GM12801 (cell line): ENCODE data around the gene CADPS.

Experiments used
- TF ChIP-seq, protein P1 (sequence below): IDR thresholded peaks from one replicate; pipeline ENCODE4 v1.5.1; 2011; ENCODE audit warnings: control low read depth; ENCODE audit not compliant: insufficient read length; ENCODE audit errors: extremely low read depth

The CADPS gene

DNA sequence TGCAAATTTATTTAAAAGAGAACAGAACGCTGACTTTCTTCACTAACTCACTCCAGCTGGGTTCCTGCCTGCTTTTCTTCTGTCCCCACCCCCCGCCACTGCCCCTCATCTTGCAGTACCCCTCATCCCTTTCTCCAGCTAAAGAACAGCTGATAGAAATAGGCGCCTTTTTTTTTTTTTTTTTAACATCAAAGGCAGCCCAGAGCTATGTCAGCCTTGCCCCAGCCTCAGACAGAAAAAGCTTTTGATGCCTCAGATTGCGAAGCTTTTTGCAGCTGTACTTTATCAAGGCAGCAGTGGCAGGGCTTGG, 1.8 kb downstream of the CADPS start:
- TF ChIP-seq, protein P1, sequence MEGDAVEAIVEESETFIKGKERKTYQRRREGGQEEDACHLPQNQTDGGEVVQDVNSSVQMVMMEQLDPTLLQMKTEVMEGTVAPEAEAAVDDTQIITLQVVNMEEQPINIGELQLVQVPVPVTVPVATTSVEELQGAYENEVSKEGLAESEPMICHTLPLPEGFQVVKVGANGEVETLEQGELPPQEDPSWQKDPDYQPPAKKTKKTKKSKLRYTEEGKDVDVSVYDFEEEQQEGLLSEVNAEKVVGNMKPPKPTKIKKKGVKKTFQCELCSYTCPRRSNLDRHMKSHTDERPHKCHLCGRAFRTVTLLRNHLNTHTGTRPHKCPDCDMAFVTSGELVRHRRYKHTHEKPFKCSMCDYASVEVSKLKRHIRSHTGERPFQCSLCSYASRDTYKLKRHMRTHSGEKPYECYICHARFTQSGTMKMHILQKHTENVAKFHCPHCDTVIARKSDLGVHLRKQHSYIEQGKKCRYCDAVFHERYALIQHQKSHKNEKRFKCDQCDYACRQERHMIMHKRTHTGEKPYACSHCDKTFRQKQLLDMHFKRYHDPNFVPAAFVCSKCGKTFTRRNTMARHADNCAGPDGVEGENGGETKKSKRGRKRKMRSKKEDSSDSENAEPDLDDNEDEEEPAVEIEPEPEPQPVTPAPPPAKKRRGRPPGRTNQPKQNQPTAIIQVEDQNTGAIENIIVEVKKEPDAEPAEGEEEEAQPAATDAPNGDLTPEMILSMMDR: no peak

DNA sequence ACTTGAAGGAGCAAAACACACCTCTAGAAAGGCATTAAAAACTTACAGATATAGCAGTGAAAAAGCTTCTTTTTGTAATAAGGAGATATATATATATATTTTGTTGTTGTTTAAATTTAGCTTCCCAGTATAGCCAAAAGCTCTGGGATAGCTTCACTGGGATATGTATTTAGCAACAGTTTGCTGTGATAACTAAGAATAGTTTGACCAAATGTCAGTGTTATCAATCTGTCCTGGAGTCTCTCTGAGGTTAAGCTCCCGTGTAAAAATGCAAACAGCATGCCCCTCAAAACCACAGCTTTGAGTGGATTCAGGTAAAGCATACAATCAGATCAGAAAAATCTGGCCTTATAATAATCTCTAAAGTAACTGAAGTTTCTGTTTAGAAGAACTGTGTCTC, 2.9 kb downstream of the CADPS start:
- TF ChIP-seq, protein P1: no peak

DNA sequence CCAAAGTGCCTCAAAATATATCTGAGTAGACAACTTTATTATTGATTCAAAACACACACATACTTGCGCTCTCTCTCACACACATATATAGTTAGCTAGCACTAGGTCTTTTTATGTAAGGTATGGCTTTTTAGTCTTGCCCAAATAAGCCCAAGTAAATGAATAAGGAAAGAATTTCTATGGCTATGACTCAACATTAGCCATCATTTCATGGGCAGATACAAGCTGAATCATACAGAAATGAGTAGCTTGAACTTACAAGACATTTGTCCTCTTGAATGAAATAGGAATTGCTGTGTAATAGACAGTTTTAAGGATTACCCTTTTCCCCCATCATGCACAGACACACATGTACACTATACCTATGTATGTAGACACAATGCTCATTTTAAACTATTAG, 4.9 kb downstream of the CADPS start:
- TF ChIP-seq, protein P1: no peak

DNA sequence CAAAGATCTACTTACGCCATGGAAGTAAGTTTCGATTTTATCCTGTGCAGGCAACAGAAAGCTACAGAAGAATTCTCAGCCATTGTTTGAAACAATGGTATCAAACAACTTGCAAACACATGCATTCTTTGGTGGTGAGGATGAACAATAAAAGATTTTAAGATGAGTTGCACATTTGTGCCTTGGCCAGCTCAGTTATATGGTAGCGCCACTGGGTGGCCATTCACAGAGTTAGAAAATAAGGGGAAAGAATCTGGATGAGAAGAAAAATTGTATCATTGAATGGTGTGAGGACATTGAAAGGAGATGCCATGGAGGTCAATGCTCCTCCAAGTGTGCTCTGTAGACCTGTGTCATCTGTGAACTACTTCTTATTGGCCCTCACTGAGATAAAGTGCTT, 11.6 kb downstream of the CADPS start:
- TF ChIP-seq, protein P1: no peak

DNA sequence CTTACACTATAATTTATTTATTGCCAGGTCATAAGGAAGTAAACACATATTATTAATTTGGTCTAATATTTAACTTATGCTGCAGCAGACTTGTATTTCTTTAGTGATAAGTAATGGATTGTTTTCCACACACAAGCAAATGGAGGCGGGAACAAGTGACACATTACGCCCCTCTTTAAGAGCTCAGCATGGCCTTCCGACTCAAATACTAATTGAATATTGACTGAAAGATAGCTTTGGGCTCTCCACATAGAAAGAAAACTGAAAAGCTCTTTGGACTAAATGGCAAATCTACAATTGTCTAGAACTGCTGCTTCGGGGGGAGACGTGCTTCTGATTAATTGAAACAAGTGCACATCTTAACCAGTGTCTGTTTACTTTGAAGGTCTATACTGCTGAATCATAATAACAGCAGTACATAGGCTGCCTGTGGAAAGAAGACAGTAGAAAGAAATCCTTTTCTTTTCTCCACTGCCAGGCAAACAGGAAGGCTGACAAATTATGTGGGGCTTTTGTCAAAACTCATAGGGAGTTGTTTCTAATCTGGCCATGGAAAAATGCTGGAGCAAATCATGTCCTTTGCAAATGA, 15.9 kb downstream of the CADPS start:
- TF ChIP-seq, protein P1: no peak

DNA sequence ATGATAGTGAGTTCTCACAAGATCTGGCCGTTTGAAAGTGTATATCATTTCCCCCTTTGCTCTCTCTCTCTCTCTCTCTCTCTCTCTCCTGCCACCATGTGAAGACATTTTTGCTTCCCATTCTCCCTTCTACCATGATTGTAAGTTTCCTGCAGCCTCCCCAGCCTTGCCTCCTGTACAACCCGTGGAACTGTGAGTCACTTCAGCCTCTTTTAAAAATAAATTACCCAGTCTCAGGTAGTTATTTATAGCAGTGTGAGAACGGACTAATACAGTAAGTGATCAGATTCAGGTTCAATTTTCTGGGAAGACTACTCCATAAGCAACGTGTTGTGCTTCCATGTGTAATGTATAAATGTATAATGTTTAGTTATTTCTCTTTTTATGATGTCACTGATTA, 29.2 kb downstream of the CADPS start:
- TF ChIP-seq, protein P1: no peak

DNA sequence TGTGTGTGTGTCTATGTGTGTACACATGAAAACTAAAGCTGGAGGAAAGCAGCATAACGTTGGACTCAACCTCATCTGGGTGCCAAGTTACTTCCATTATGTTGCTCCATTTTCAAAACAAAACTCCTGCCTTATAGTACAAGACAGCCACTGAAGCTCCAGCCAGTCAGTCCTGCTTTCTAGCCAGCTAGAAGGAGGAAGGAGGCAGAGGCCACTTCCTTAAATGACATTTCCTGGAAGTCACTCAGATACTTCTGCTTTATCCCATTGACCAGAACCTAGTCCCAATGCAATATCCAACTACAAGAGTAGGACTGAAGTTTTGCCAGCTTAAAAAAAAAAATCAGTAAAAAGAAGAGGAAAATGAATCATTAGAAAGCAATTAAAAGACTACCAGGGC, 31.7 kb downstream of the CADPS start:
- TF ChIP-seq, protein P1: no peak

DNA sequence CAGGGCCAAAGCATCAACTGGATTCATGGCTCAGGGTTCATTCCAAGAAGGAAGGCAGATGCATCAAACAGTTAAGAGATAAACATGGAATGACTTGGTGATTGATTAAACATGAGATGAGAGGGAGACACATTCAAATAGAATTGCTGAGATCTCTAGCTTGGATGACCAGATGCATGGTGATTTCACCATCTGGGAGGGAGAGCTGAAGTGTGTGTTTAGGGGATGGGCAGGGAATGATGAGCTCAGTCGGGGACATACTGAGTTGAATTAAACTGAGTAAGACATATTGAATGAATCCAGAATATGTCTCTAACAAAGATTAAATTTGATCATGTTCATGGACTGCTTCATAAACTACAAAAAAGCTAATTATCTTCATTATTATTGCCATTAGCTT, 35.5 kb downstream of the CADPS start:
- TF ChIP-seq, protein P1: no peak
